Measurements from ENCODE around the gene ROPN1.
"Not testable (repeated sequence)": the region's sequence is repeated elsewhere in the genome, so short reads cannot be mapped to it uniquely, and the experiment has no call there.

Gene ROPN1

DNA sequence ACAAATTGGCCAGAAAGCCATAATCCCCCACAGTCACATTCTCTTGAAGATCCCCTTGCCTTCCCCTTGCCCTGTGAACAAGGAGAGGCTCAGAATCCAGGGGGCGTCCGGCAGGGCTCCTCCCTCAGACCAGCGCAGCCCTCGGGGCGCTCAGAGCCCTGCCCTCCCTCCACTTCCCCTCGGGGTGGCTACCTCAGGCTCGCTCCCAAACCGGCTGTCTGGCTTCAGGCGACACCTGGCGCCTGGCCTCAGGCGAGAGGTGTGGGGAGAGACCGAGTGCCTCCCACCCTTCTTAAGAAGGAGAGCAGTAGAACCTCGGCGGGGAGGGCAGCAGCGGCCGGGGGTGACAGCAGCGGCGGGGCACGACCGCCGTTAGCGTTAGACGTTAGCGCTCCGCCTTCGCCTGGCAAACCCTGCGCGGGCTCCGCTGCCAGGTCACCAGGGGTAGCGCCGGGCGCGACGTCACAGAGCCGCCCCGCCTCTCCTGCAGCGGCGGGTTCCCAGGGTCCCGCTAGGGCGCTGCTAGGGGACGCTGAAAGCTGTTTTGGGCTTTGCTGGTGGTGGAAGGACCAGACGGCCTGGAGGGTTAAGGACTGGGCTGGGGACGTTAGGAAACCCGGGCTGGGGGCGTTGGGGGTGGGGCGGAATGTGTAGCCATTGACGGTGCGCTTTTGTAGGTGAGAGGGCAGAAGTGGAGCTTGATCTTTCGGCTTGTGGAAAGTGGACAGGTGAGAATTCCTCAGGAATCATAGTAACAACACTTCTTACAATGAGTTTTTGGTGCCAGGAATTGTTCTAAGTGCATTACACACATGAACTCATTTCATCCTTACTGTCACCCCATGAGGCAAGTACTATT, at the start of gene ROPN1:
TSS of gene ROPN1 (minus strand) at position 395 of the 859 bp plus-strand sequence. CDS start 11,643 bp downstream, outside the sequence.
- H3K27ac Mint-ChIP-seq: not testable (repeated sequence)
- ATAC-seq: peak; percentile 85

DNA sequence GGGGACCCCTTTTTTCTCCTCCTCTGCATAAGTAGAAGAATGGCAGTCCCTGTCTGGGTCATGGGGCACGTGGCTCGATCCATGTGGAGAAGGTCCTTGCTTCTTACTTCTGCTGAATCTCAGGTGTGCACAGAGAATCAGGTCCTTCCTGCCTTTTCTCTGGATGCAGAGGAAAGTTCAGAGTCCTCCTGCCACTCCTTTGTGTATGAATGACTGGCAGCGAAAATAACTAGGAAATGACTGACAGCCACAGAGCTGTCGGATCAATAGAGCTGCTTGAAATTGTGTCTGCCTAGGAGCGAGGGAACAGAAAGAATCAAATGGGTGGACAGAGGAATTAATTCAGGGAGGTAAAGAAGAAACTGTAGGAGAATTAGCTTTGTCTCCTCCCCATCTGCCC, 49.6 kb upstream of the ROPN1 start:
- Mint-ChIP-seq H3K4me1 (no peaks in the 10 kb centered on the region), H3K27ac (no peak overlapping the region), H3K4me3 (no peak overlapping the region), H3K9me3 (peaks cover 2% of the 10 kb centered on the region), H3K27me3 (peaks cover 20% of the 10 kb centered on the region), H3K36me3 (no peaks in the 10 kb centered on the region)
- no peak for ATAC-seq

More for the DNA sequence above, at the start of gene ROPN1:
- not testable (repeated sequence) for H3K4me1 Mint-ChIP-seq, H3K9me3 Mint-ChIP-seq, H3K4me3 Mint-ChIP-seq, H3K36me3 Mint-ChIP-seq
- H3K27me3 Mint-ChIP-seq: peaks cover 39% of the 10 kb centered on the region

DNA sequence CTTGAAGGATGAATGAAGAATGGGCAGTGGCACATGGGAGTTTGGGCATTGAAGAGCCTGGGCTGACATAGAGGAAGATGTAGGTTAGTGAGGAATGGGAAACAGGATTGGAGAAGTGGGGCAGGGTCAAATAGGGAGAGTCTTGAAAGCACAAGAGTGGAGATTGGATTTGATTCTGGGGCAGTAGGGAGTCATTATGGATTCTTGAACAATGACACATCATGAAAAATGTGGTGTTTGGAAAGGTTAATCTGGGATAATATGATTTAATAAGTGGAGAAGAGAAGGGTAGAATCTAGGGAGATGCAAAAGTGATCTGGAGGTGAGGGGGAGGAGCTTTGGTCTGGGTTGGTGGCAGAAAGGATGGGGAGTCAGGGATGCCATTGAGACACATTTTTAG, 45.4 kb upstream of the ROPN1 start:
- no peak for ATAC-seq
- no peaks in the 10 kb centered on the region for H3K36me3 Mint-ChIP-seq
- no peak overlapping the region for H3K27ac Mint-ChIP-seq
- H3K9me3 Mint-ChIP-seq: peaks cover 3% of the 10 kb centered on the region
- peaks cover 4% of the 10 kb centered on the region for H3K4me1 Mint-ChIP-seq
- H3K4me3 Mint-ChIP-seq: no peak overlapping the region
- H3K27me3 Mint-ChIP-seq: peaks cover 6% of the 10 kb centered on the region

DNA sequence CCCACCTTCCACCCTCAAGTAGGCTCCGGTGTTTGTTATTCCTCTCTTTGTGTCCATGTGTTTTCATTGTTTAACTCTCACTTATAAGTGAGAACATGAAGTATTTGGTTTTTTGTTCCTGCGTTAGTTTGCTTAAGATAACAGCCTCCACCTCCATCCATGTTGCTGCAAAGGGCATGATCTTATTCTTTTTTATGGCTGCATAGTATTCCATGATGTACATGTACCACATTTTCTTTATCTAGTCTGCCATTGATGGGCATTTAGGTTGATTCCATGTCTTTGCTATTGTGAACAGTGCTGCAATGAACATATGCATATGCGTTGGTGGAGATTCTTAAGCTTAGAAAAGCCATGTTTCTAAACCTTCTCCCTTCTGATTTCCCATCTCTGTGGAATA, 44.3 kb upstream of the ROPN1 start:
- H3K4me1 Mint-ChIP-seq, H3K27ac Mint-ChIP-seq, ATAC-seq, H3K36me3 Mint-ChIP-seq, H3K9me3 Mint-ChIP-seq, H3K4me3 Mint-ChIP-seq: not testable (repeated sequence)
- H3K27me3 Mint-ChIP-seq: peaks cover 17% of the 10 kb centered on the region

- Mint-ChIP-seq H3K27ac (no peak overlapping the region), H3K4me1 (peaks cover 7% of the 10 kb centered on the region), H3K27me3 (peaks cover 23% of the 10 kb centered on the region), H3K9me3 (peaks cover 3% of the 10 kb centered on the region), H3K36me3 (no peaks in the 10 kb centered on the region), H3K4me3 (no peak overlapping the region)
- no peak for ATAC-seq
Measured at GRCh38 chr3:124035463-124036121, 43.7 kb upstream of the ROPN1 start.

- no peak for ATAC-seq
- H3K27ac Mint-ChIP-seq: no peak overlapping the region
- H3K4me3 Mint-ChIP-seq: no peak overlapping the region
- no peaks in the 10 kb centered on the region for H3K36me3 Mint-ChIP-seq
- H3K27me3 Mint-ChIP-seq: peaks cover 30% of the 10 kb centered on the region
- H3K4me1 Mint-ChIP-seq: peaks cover 7% of the 10 kb centered on the region
- peaks cover 3% of the 10 kb centered on the region for H3K9me3 Mint-ChIP-seq
Measured at GRCh38 chr3:124034844-124035152, 42.9 kb upstream of the ROPN1 start.

GRCh38 chr3:124034016-124034843, 42.3 kb upstream of the ROPN1 start:
- Mint-ChIP-seq H3K27me3 (peaks cover 33% of the 10 kb centered on the region), H3K4me1 (peaks cover 7% of the 10 kb centered on the region), H3K9me3 (peaks cover 3% of the 10 kb centered on the region), H3K36me3 (no peaks in the 10 kb centered on the region), H3K27ac (no peak overlapping the region), H3K4me3 (peak overlapping the region; percentile 38)
- ATAC-seq: peak; percentile 18

DNA sequence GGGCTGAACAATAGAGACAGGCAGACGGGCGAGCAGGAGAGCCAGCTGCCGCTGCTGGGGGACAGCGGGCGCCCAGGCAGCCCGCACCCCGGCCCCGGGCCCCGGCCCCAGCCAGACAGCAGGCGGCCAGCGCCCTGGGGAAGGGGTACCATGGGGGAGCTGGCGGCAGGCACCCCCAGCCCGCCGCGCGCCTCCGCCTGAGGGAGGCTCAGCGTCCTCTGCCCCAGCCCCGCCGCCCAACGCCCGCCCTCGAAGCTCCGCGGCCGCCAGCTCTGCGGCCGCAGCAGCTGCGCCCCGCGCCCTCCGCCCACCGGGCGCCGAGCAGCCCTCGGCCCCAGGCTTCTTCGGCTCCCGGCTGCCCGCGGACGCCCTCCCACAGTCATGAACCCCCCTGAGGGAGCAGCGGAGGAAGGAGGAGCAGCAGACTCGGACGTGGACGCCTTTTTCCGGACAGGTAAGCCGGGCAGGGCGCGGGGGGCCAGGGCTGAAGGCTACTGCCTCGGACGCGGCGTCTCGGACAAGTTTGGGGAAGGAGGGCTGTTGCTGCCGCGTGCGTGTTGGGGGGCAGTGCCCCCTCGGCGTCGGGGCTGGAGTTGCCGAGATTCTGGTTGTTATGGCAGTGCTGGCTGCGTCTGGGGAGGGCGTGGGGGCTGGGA, 41.6 kb upstream of the ROPN1 start, which contains the start of gene KALRN:
TSS of gene KALRN (plus strand) at position 10 of the 656 bp plus-strand sequence.
- peak within 1 kb of the TSS; percentile 35 for H3K27ac Mint-ChIP-seq
- peaks cover 7% of the 10 kb centered on the region for H3K4me1 Mint-ChIP-seq
- peak; percentile 52 for ATAC-seq
- H3K36me3 Mint-ChIP-seq: no peaks in the 10 kb centered on the region
- H3K27me3 Mint-ChIP-seq: peaks cover 33% of the 10 kb centered on the region
- H3K4me3 Mint-ChIP-seq: peak within 1 kb of the TSS; percentile 79
- peaks cover 3% of the 10 kb centered on the region for H3K9me3 Mint-ChIP-seq

- Mint-ChIP-seq H3K27ac (no peak overlapping the region), H3K9me3 (peaks cover 3% of the 10 kb centered on the region), H3K4me1 (peaks cover 7% of the 10 kb centered on the region), H3K36me3 (no peaks in the 10 kb centered on the region), H3K27me3 (peaks cover 33% of the 10 kb centered on the region), H3K4me3 (peak overlapping the region; percentile 52)
- ATAC-seq: peak; percentile 79
Measured at GRCh38 chr3:124032881-124033359, 41.0 kb upstream of the ROPN1 start.

- Mint-ChIP-seq H3K27me3 (peaks cover 33% of the 10 kb centered on the region), H3K4me1 (peaks cover 7% of the 10 kb centered on the region), H3K27ac (peak overlapping the region; percentile 35), H3K9me3 (peaks cover 3% of the 10 kb centered on the region), H3K36me3 (no peaks in the 10 kb centered on the region), H3K4me3 (peak overlapping the region; percentile 79)
- peak; percentile 9 for ATAC-seq
Measured at GRCh38 chr3:124032311-124032880, 40.5 kb upstream of the ROPN1 start.

DNA sequence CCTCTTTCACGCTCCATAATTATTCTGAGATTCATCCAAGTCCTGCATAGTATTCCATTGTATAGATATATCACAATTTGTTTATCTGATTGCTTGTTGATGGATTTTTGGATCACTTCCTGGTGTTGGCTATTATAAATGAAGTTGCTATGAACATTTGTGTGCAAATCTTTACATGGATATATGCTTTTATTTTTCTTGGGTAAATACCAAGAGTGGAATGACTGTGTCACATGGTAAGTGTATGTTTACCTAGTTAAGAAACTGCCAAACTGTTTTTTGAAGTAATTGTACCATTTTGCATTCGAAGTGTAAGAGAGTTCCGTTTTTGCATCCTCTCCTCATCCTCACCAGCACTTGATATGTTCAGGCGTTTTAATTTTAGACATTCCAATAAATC, 34.6 kb upstream of the ROPN1 start:
- no peaks in the 10 kb centered on the region for H3K36me3 Mint-ChIP-seq
- H3K4me3 Mint-ChIP-seq: no peak overlapping the region
- peaks cover 2% of the 10 kb centered on the region for H3K9me3 Mint-ChIP-seq
- H3K27me3 Mint-ChIP-seq: peaks cover 19% of the 10 kb centered on the region
- no peak for ATAC-seq
- no peak overlapping the region for H3K27ac Mint-ChIP-seq
- no peaks in the 10 kb centered on the region for H3K4me1 Mint-ChIP-seq

DNA sequence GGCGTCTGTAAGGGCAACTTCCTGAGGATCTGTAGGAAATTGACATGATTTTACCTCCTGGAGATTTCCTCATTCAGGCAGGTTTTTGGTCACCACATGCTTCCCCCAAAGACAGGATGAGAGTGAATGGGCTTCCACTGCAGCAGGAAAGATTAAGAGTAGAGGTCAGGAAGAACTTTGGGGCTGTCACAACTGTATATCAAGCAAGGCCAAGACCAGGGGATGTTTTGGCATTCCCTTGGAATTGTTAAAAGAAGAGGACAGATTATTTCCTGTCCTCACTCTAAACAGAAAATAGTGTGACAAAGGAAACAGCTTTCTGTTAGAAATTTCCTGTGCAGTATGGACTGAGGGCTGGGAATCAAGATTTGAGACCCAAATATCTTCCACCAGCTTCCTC, 31.6 kb upstream of the ROPN1 start:
- not testable (repeated sequence) for H3K36me3 Mint-ChIP-seq, ATAC-seq, H3K27ac Mint-ChIP-seq, H3K27me3 Mint-ChIP-seq, H3K4me1 Mint-ChIP-seq, H3K4me3 Mint-ChIP-seq
- H3K9me3 Mint-ChIP-seq: peaks cover 11% of the 10 kb centered on the region

- Mint-ChIP-seq H3K27me3 (peaks cover 36% of the 10 kb centered on the region), H3K4me1 (no peaks in the 10 kb centered on the region), H3K36me3 (no peaks in the 10 kb centered on the region), H3K9me3 (peaks cover 11% of the 10 kb centered on the region), H3K4me3 (no peak overlapping the region), H3K27ac (no peak overlapping the region)
- ATAC-seq: no peak
Measured at GRCh38 chr3:124019291-124019690, 27.4 kb upstream of the ROPN1 start.

GRCh38 chr3:124017502-124017901, 25.6 kb upstream of the ROPN1 start:
- peaks cover 36% of the 10 kb centered on the region for H3K27me3 Mint-ChIP-seq
- H3K4me3 Mint-ChIP-seq: not testable (repeated sequence)

More at GRCh38 chr3:124017502-124017901, 25.6 kb upstream of the ROPN1 start:
- not testable (repeated sequence) for H3K9me3 Mint-ChIP-seq, ATAC-seq, H3K36me3 Mint-ChIP-seq, H3K4me1 Mint-ChIP-seq, H3K27ac Mint-ChIP-seq

All from stimulated activated memory B cell treated with anti-CD40 and anti-IgM and Interleukin-4, amounts not matched to agents 10 μg/mL and 1 μg/mL and 100 μg/mL, for 72 hours (primary cell).